Brain microvascular endothelial cell (primary cell): Measurements from ENCODE around the gene NEB.

ENCODE experiments used
- DNase-seq: peaks from one replicate; pipeline ENCODE4 v3.0.0-alpha.2; 2020
- H3K27ac ChIP-seq: fragments of 250-450 bp; sonication (Bioruptor Pico); 2 replicates; pipeline ENCODE4 v1.5.1; 2020; ENCODE audit warnings: mild to moderate bottlenecking, moderate library complexity
- H3K27me3 ChIP-seq: fragments of 250-450 bp; sonication (Bioruptor Pico); replicated peaks from 2 replicates; pipeline ENCODE4 v1.5.1; 2020; ENCODE audit warnings: mild to moderate bottlenecking
- H3K36me3 ChIP-seq: fragments of 250-450 bp; sonication (Bioruptor Pico); replicated peaks from 2 replicates; pipeline ENCODE4 v1.5.1; 2020; ENCODE audit warnings: mild to moderate bottlenecking
- H3K4me3 ChIP-seq: 2 replicates; pipeline ENCODE4 v1.5.1; 2011; ENCODE audit warnings: low read depth, mild to moderate bottlenecking, control low read depth, low read length, moderate library complexity
- in situ Hi-C: cut with HindIII; loops from 2 replicates; pipeline ENCODE4 v1.10.0; 2017; ENCODE audit warnings: low sequenced_read_pairs, low pct_ligation_motif_present
- TF ChIP-seq, protein P1 (sequence below): IDR thresholded peaks from 2 replicates; pipeline ENCODE4 v1.5.1; 2011; ENCODE audit warnings: low read depth, mild to moderate bottlenecking, moderate library complexity, low read length, control low read depth, inconsistent platforms; ENCODE audit errors: missing control alignments

The NEB gene

DNA sequence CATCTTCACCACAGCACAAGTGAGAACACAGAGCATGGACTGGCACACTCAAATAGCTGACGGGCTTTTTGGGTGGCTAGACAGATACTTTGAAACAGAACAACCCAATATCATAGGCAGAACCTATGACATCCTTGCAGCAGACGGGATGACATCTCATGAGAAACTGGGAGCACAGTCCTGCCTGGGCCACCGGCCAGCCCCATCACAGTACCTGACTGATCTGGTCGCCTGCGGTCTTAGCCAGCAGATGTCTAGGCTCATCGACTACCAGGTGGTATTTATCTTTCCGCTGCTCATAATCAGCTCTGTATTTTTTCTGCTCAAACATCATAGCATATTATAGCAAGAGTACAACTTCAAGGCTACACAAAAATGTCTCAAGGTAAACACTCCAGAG, 200.3 kb downstream of the NEB start:
- in situ Hi-C loops = no loop called here
- no peak for DNase-seq
- Histone ChIP-seq H3K27me3 (no peaks in the 10 kb centered on the region), H3K27ac (no peak overlapping the region), H3K4me3 (no peak overlapping the region), H3K36me3 (no peaks in the 10 kb centered on the region)
- TF ChIP-seq, protein P1, sequence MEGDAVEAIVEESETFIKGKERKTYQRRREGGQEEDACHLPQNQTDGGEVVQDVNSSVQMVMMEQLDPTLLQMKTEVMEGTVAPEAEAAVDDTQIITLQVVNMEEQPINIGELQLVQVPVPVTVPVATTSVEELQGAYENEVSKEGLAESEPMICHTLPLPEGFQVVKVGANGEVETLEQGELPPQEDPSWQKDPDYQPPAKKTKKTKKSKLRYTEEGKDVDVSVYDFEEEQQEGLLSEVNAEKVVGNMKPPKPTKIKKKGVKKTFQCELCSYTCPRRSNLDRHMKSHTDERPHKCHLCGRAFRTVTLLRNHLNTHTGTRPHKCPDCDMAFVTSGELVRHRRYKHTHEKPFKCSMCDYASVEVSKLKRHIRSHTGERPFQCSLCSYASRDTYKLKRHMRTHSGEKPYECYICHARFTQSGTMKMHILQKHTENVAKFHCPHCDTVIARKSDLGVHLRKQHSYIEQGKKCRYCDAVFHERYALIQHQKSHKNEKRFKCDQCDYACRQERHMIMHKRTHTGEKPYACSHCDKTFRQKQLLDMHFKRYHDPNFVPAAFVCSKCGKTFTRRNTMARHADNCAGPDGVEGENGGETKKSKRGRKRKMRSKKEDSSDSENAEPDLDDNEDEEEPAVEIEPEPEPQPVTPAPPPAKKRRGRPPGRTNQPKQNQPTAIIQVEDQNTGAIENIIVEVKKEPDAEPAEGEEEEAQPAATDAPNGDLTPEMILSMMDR = no peak

DNA sequence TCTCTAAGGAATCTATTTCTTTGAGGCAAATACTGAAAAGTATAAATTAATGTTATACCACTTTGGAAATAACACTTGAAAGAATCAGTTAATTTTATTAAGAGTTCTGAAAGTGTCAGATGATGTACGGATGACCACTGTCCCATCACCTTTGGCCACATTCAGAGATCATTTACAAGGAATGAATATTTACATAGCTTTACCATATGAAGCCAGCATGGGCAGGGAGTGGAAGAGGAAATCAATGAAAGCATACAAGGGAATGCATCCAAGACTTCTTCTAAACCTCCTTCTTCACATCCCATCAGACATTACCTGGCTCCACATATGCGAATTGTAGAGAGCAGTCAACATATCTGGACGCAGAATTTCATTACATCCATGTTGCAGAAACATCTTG, 201.1 kb downstream of the NEB start:
- in situ Hi-C loops = no loop called here
- no peaks in the 10 kb centered on the region for H3K36me3 ChIP-seq
- no peak overlapping the region for H3K27ac ChIP-seq
- H3K4me3 ChIP-seq = no peak overlapping the region
- DNase-seq = no peak
- TF ChIP-seq, protein P1 = no peak
- no peaks in the 10 kb centered on the region for H3K27me3 ChIP-seq

DNA sequence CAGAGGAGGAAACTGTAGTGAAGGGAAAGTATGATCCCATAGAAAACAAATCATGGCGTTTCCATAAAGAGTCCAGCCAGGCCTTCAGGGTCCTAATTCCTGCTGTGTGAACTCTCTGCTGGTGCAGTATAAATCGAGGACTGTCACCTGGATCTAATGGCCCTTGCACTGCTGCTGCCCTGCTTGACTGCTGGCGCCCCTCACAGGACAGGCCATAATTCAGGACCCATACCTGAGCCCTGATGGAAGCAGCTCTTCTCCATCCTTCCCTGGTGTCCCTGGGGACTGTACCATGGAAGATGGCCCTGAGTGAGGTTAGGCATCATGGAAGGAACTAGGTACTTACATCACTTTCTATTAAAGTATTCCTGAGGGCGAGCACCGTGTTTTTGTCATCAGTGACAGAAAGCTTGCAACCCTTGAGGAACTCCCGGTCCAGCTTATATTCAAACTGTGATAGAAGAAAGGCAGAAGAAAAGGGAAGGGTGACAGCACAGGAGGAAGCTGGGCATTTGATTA, 207.6 kb downstream of the NEB start:
- Histone ChIP-seq H3K4me3 (no peak overlapping the region), H3K27me3 (no peaks in the 10 kb centered on the region), H3K27ac (no peak overlapping the region), H3K36me3 (no peaks in the 10 kb centered on the region)
- no peak for DNase-seq
- TF ChIP-seq, protein P1 = no peak
- in situ Hi-C loops = no loop called here

DNA sequence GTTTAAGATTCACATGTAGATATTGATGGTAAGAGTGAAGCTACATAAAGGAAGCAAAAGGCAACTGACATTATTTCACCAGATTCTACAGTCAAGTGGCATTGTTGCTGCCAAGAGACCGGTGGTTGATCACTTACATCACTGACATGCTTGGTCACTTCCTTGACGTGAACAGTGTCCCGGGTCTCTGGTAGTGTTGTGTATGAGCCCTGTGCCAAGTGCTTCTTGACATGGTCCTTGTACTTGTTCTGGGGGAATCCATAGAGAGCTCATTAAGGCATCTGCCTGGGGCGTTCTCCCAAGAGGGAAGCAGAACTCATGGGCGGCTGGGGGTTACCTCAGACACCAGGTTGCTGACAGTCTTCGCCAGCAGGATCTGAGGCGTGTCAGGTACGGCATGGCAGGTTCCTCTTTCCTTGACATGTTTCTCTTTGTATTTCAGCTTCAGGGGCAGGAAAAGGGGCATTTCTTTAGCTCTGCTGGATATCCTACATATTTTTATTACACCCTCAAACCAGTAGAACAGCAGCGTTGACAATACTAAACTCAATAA, 208.4 kb downstream of the NEB start:
- Histone ChIP-seq H3K27me3 (no peaks in the 10 kb centered on the region), H3K36me3 (no peaks in the 10 kb centered on the region), H3K27ac (no peak overlapping the region), H3K4me3 (no peak overlapping the region)
- TF ChIP-seq, protein P1 = no peak
- DNase-seq = no peak
- in situ Hi-C loops = no loop called here

DNA sequence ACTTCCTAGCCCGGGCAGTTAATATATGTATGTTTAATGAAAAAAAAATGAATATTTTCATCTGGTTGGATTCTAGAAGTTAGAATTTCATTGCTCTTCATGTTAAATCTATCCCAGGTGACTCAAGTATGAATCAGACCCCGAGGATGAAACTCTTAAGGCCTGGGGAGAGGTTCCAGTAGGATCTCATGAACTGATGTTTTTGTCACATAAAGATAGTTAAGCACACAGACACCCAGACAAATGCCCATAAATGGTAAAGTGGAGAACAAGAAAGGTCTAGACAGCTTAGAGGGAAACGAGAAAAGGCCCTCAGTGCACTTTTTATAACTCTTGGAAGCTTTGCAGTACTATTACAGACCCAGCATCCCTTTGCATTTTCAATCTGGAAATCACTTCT, 210.4 kb downstream of the NEB start:
- H3K4me3 ChIP-seq = no peak overlapping the region
- no peaks in the 10 kb centered on the region for H3K27me3 ChIP-seq
- DNase-seq = no peak
- no peaks in the 10 kb centered on the region for H3K36me3 ChIP-seq
- TF ChIP-seq, protein P1 = no peak
- no peak overlapping the region for H3K27ac ChIP-seq
- in situ Hi-C loops = no loop called here

DNA sequence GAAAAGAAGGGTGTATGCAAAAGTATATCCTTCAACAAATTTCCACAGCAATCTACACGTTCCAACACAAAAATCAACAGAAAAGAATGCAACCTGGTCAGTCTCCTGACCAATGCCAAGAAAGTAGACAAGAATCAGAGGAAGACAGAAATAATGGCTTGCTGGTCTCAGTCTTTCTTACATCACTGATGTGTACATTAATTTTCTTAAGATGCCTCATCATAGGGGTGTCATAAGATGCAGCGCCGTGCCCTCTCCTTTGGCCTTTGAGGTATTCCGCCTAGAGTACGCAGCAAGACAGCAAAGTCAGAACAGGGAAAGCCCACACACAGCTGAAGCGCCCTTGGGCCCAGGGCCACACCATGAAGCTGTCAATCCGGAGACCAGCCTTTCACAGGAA, 211.7 kb downstream of the NEB start:
- TF ChIP-seq, protein P1 = no peak
- in situ Hi-C loops = no loop called here

More for the DNA sequence above, 211.7 kb downstream of the NEB start:
- no peaks in the 10 kb centered on the region for H3K27me3 ChIP-seq
- no peaks in the 10 kb centered on the region for H3K36me3 ChIP-seq
- no peak overlapping the region for H3K27ac ChIP-seq
- no peak overlapping the region for H3K4me3 ChIP-seq
- DNase-seq = no peak
